GM18909 (cell line): ENCODE data around the gene RAB26.

ENCODE experiments used
- ATAC-seq: cut with Tn5 transposase; IDR thresholded peaks from one replicate; pipeline ENCODE4 v1.9.1; 2021; ENCODE audit warnings: mild to moderate bottlenecking; ENCODE audit not compliant: unreplicated experiment, poor library complexity

The RAB26 gene

GRCh38 chr16:2157480-2158261 is 9.2 kb downstream of the RAB26 start:
- no peak for ATAC-seq

DNA sequence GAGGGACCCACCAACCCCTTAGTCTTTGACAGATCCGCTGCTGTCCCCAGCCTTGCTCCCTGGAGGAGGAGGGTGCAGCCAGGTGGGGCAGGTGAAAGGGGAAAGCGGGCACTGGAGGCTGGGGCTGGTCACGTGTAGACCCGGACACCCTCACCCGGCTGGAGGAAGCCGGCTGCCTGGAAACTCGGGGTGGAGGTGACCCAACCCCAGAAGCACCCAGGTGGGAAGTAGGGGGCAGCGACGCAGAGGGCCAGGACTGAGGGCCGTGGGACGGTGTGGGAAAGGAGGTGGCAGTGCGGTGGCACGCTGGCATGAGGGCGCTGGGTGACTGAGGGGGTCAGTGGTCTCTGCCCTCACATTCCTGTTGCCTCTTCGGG is 9.8 kb downstream of the RAB26 start:
- ATAC-seq, result no peak

- ATAC-seq, result no peak
Measured at GRCh38 chr16:2159175-2159838, 10.9 kb downstream of the RAB26 start.

DNA sequence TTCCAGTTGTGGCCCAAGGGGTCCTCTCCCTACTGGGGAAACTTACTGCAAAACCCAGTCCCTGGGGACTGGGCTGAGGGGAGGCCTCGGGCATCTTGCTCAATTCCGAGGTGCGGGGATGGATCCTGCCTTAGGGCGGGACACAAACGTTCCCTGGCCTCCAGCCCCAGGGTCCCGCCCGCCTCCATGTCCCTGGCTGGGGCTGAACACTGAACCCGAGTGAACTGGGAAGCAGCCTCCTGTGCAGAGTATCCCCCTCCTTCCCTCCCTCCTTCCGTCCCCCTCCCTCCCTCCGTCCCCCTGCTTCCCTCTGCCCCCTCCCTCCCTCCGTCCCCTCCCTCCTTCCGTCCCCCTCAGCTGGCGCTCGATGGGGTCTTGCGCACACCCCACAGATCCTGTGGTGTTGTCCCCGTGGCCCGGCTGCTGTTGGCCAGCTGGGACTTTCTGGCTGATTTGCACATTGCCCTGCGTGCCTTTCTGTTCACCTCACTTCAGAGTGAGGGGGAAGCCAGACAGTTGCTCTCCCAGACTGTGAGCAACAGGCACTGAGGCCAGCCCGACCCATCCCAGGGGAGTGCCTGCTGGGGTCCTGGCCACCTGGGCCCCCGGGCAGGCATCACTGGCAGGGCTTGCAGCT is 12.6 kb downstream of the RAB26 start:
- ATAC-seq, result no peak

DNA sequence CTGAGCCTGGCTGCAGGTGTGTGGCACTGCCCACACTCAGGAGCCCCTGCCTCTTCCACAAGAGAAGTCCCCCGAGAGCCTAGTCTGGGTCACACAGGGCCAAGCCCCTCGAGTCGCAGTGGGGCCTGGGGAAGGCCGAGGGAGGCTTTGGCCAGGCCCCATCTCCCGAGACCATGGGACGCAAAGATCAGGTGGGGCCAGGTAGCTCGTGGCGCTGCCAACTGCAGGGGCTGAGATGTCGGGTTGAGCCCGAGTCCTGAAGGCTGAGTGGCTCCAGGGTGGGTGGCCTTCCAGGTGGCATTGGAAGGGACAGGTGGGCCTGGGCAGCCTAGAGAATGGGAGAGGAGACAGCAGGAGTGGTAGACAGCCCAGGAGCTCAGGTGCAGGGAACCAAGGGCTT is 13.5 kb downstream of the RAB26 start:
- ATAC-seq, result no peak

DNA sequence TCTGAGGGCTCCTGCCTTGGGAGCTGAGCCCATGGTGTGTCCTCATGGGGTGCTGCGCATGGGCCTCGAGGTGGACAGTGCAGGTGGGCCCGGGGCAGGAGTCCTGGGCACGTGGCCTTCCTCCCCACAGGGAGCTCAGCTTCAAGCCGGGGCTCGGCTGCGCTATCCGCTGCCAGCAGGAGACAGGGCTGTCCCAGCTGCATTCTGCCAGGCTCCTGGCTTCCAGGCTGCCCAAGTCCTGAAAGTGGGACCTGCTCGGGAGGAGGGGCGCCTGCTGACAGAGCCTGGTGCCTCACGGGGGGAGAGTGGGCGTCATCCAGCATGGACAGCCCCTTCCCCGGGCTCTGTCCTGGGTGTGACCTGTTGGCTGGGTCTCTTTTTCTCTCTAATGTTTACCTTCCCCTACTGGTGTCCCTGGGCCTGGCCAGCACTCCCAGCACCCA is 14.3 kb downstream of the RAB26 start:
- no peak for ATAC-seq

DNA sequence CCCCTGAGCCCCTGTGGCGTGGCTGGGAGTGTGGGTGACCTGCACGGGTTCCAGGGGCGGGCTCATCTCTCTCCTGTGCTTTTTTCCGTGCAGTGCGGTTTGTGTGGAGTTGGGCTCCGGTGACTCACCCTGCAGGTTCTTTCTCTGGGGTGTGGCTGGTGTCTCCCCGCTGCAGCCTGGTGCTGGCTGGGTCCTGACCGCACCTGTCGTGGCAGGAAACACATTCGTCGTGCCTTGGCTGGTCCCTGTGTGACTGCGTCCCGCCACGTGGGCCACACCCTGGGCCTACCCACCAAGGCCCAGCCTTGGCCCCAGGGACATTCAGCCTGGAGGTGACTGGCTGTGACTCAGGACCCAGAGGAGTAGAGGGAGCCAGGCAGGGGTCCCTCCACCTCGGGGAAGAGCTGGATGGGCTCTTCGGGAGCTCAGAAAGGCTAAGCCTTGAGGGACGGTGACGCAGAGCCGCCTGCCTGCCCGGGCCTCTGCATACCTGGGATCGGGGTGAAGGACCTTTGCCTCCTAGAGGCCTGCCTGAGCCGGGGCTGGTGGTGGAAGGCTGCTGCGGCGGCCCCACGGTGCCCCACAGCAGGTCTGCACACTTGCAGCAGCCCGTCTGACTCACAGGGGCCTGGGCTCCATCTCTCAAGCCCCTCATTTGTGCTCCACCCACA is 14.9 kb downstream of the RAB26 start:
- no peak for ATAC-seq

GRCh38 chr16:2165861-2166260 is 17.4 kb downstream of the RAB26 start:
- no peak for ATAC-seq

- ATAC-seq, result no peak
Measured at GRCh38 chr16:2166263-2167067, 18.0 kb downstream of the RAB26 start.

- no peak for ATAC-seq
Measured at GRCh38 chr16:2167068-2167638, 18.7 kb downstream of the RAB26 start.

DNA sequence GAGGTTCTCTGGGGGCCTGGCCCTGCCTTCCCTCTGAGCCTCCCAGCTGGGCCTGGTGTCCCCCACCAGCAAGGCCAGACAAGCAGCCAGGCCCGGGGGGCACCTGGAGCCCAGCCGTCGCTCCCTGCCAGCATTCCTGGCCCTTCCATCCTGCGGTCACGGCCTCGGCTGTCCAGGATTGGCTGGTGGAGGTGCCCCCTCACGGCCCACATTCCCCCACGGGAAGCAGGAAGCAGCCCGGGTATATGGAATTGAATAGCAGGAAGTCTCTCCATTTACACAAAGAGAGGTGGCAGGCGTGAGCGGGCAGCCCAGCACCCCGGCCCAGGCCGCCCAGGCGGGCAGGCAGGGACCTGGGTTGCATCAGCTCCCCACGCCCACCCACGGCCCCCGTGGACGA is 21.7 kb downstream of the RAB26 start:
- no peak for ATAC-seq

- no peak for ATAC-seq
Measured at GRCh38 chr16:2170587-2171435, 22.4 kb downstream of the RAB26 start.

- ATAC-seq, result no peak
Measured at GRCh38 chr16:2171601-2172178, 23.3 kb downstream of the RAB26 start.

DNA sequence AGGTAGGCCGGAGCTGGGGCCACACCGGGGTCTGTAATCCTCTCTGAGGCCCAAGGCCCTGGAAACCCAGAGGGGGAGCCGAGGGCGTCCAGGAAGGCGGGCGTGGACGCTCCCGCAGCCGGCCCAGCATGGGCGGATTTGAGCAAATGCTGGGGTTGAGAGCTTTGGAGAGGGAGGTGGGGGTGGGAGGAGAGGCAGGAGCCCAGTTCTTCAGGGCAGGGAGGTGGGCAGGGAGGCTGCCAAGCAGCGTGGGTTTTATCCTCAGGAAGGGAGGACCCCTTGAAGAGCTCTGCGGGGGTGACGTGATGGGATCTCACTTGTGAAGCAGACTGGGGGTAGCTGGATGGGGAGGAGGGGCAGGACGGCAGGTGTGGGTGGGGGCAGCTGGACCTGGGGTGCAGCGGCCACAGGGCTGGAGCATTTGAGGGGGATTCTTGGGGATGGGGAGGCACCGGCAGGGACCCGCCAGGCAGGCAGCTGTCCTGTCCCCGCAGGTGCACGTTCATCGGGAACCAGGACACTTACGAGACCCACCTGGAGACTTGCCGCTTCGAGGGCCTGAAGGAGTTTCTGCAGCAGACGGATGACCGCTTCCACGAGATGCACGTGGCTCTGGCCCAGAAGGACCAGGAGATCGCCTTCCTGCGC is 24.4 kb downstream of the RAB26 start:
- no peak for ATAC-seq

- no peak for ATAC-seq
Measured at GRCh38 chr16:2173366-2173765, 24.9 kb downstream of the RAB26 start.

DNA sequence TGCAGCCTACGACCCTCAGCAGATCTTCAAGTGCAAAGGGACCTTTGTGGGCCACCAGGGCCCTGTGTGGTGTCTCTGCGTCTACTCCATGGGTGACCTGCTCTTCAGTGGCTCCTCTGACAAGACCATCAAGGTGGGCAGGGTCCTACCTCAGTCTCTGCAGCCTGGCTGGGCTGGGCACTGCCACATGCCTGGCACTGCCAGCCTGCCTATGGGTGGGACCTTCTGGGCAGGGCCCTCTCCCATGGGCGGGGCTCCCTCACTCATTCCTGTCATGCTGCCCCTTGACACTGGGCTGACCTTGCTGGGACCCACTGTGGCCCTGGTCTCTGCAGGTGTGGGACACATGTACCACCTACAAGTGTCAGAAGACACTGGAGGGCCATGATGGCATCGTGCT is 25.5 kb downstream of the RAB26 start:
- no peak for ATAC-seq

DNA sequence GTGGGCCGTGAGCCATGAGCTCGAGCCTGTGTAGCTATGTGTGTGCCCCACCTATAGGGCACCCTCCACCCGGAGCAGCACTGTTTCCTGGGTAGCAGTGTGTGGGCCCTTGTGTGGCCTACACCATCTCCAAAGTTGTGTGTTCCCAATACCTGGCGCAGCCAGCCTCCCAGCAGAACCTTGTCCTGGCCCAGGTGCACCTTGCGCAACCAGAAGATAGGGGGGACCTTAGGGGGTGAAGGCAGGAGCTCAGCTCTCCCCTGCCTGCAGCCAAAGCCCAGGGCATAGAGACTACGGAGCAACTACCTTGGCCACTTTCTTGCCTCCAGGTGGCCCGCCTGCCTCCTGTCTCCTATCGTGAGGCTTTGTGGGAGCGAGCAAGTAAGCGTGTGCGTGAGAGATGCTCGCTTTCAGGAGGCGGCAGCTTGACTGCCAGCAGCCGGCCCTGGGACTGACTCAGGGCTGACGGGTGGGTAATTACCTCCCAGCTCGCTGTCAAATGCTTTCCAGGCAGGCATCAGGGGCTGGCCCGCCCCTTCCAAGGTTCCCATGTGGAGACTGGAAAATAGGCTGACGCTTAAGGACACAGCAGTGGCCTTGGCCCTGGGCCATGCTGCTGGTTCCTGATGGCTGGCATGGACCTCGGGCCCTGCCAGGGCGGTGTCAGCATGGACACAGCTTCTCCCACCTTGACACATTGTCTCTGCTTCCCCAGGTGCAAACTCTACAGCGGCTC is 26.1 kb downstream of the RAB26 start:
- ATAC-seq, result no peak
